Activated T-helper 2 cell treated with anti-CD3 and anti-CD28 coated beads, Interferon-gamma antibody, Interleukin-2, Interleukin-4, amounts not matched to agents 10 μg/mL and 5 μg/mL and 100 μg/mL, durations not matched to agents 14 hours and 24 hours and 36 hours (primary cell): ENCODE measurements around the gene TXLNG. TPM values are rescaled to one million over a fixed set of nuclear protein-coding genes. Genes with fewer than 3 reads are reported as not detected.

Source experiments
- DNase-seq: peaks from one replicate; pipeline ENCODE4 v3.0.0; 2021; ENCODE audit warnings: low spot score
- H3K27ac Mint-ChIP-seq: one replicate; pipeline ENCODE4 v1.8.0; 2021; ENCODE audit warnings: mixed read lengths
- H3K27me3 Mint-ChIP-seq: one replicate; pipeline ENCODE4 v1.8.0; 2021; ENCODE audit warnings: low read depth, mixed read lengths
- H3K36me3 Mint-ChIP-seq: one replicate; pipeline ENCODE4 v1.8.0; 2021; ENCODE audit warnings: low read depth, mixed read lengths
- H3K4me1 Mint-ChIP-seq: one replicate; pipeline ENCODE4 v1.8.0; 2021; ENCODE audit warnings: low read depth, mixed read lengths
- H3K4me3 Mint-ChIP-seq: one replicate; pipeline ENCODE4 v1.8.0; 2021; ENCODE audit warnings: low read depth, mild to moderate bottlenecking, moderate library complexity, mixed read lengths
- H3K9me3 Mint-ChIP-seq: one replicate; pipeline ENCODE4 v1.8.0; 2021; ENCODE audit warnings: mixed read lengths
- intact Hi-C: fragments of 100-400 bp; cut with micrococcal nuclease; formaldehyde crosslinking; loops from one replicate; pipeline ENCODE4 v1.15.1; 2023
- total RNA-seq: library from RNA; stranded (reverse); gene quantifications from 2 replicates; pipeline ENCODE4 v1.2.3, GENCODE V29; 2022

TXLNG gene
- total RNA-seq, 1 donor from 2014 or later: 21.4 TPM

DNA sequence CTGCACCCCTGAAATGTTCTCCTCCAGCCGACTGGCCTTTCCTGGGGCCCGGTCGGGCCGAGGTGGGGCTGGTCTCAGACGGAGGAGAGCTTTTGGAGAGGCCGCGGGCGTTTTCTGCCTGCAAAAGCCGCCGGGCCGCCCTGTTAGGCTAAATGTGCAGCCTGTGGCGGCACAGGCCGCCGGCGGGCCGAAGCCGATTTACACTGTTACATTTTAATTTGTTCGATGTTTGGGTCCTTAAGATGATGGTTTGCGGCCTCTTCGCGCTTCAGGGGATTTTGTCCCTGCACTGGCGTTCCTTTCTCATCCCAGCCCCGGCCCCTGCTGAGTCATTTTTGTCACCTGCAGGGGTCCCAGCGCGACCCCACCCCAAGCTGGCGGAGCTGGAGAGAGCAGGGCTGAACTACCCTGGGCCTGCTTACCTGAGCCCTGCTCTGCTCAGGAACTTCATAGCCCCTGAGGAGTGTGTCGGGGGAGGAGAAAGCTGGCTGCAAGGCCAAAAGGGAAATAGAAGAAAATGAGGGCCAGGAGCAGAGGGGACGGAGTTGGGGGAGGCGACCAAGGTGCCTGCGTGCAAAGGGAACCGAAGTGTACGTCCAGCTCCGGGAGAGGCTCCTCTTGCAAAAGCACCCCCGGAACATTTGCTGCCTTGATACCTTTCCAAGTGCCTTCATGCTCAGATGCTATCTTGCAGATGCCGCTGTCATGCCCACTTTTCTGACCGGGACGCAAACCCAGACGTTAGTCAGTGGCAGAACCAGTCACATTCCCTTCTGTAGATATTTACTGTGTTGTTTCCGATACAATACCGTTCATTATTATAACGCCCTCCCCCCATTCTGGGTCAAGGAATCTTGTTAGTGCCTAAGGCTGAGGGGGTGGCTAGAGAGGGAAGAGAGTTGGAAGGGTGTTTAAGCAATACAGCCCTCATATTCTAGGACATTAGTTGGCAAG is 84.9 kb downstream of the TXLNG start:
- Mint-ChIP-seq H3K4me3 (peak overlapping the region; percentile 71), H3K9me3 (no peaks in the 10 kb centered on the region), H3K36me3 (peaks cover 29% of the 10 kb centered on the region), H3K4me1 (peaks cover 16% of the 10 kb centered on the region), H3K27me3 (peaks cover 10% of the 10 kb centered on the region), H3K27ac (peak overlapping the region; percentile 70)
- DNase-seq: no peak
- intact Hi-C loops: loop anchor here (1.0 to 10.0 kb wide), 3 partner anchors 14 to 1196 kb away; partner anchors contain the start of gene TXLNG

DNA sequence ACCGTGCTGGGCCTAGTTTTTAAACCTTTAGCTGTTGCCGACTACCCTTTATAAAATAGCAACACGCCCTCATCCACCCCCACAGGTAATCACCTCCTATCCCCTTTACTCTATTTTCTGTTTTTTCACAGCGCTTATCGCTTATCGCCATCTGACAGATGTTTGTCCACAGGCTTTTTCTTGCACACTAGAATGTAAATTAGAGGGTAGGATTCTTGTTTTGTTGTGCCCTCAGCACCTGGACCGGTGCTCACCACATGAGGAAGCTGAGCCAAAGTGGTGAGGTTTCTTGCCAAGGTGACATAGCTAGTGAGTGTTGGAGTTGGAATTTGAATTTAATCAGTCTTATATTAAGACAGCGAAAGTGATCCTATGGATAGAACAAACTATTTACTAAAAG is 86.8 kb downstream of the TXLNG start:
- Mint-ChIP-seq H3K36me3 (peaks cover 15% of the 10 kb centered on the region), H3K9me3 (no peaks in the 10 kb centered on the region), H3K27me3 (peaks cover 18% of the 10 kb centered on the region), H3K4me1 (peaks cover 10% of the 10 kb centered on the region), H3K27ac (no peak overlapping the region), H3K4me3 (no peak overlapping the region)
- no peak for DNase-seq
- intact Hi-C loops: loop anchor here (10.0 kb wide), 1 partner anchor 1198 kb away; no protein-coding TSS in a partner anchor

DNA sequence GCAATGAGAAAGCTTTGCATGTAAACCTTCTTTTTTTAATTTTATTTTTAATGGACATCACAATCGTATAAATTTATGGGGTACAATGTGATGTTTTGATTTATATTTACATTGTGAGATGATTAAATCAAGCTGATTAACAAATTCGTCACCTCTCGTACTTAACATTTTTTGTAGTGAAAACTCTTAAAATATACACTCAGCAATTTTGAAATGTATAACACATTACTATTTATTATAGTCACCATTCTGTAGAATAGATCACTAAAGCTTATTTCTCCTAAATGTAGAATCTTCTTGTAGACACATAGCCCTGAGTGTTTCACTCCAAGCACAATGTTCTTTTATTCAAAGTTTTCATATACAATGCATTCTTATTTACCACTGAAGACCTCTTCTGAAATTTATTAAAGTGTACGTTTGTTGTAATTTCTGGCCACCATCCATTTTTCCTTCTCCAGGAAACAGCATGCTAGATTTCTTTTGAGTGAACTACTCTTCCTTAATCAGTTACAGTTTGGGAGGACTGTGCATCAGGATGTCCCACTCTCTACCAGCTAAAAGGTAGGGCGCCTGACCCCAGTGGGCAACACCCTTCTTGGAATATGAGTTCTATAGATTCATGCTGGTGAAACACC is 88.3 kb downstream of the TXLNG start:
- Mint-ChIP-seq H3K4me1 (peaks cover 2% of the 10 kb centered on the region), H3K27me3 (peaks cover 24% of the 10 kb centered on the region)
- intact Hi-C loops: loop anchor here (10.0 kb wide), 1 partner anchor 1200 kb away; no protein-coding TSS in a partner anchor

DNA sequence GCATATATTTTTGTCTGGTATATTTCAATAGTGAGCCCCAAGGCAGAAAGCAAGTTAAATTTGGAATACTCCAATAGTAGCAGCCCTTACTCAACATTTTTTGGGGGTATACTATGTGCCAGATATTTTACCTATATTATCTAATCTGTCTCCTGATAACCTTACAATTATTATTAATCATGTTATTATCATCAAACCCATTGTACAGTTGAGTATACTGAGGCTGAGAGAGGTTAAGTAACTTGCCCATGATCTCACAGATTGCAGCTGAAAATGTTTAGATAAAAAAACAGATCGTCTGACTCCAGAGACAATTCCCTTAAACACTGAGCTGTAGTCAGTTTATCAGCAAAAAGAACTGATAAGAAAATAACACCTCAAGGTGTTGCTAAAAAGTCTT is 90.4 kb downstream of the TXLNG start:
- H3K36me3 Mint-ChIP-seq: no peaks in the 10 kb centered on the region
- no peak for DNase-seq
- H3K27me3 Mint-ChIP-seq: peaks cover 27% of the 10 kb centered on the region
- intact Hi-C loops: loop anchor here (10.0 kb wide), 1 partner anchor 1202 kb away; no protein-coding TSS in a partner anchor
- H3K4me3 Mint-ChIP-seq: no peak overlapping the region
- H3K4me1 Mint-ChIP-seq: peaks cover 2% of the 10 kb centered on the region
- no peak overlapping the region for H3K27ac Mint-ChIP-seq
- H3K9me3 Mint-ChIP-seq: no peaks in the 10 kb centered on the region

More for the DNA sequence above, 88.3 kb downstream of the TXLNG start:
- no peak for DNase-seq
- Mint-ChIP-seq H3K36me3 (peaks cover 3% of the 10 kb centered on the region), H3K9me3 (no peaks in the 10 kb centered on the region), H3K4me3 (no peak overlapping the region), H3K27ac (no peak overlapping the region)

DNA sequence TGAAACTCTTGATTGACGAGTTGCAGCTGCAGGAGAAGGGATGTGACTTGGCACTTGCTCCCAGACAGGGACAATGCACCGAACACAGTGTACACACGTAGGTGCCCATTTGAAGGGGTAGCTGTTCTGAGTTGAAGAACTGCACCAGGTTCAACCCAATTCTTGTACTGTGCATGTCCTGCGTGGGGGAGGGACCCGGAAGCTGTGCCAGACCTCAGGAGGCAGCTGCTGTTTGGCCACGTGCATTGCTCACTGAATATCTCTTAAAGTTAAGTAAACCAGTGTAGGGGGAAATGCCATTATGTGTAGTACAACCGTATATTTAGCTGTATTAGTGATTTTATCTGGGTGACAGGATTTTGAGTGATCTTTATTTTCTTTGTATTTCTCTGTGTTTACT is 95.9 kb downstream of the TXLNG start:
- no peaks in the 10 kb centered on the region for H3K36me3 Mint-ChIP-seq
- peaks cover 8% of the 10 kb centered on the region for H3K4me1 Mint-ChIP-seq
- no peaks in the 10 kb centered on the region for H3K9me3 Mint-ChIP-seq
- no peak overlapping the region for H3K27ac Mint-ChIP-seq
- DNase-seq: no peak
- H3K27me3 Mint-ChIP-seq: peaks cover 14% of the 10 kb centered on the region
- intact Hi-C loops: no loop called here
- peak overlapping the region; percentile 49 for H3K4me3 Mint-ChIP-seq

DNA sequence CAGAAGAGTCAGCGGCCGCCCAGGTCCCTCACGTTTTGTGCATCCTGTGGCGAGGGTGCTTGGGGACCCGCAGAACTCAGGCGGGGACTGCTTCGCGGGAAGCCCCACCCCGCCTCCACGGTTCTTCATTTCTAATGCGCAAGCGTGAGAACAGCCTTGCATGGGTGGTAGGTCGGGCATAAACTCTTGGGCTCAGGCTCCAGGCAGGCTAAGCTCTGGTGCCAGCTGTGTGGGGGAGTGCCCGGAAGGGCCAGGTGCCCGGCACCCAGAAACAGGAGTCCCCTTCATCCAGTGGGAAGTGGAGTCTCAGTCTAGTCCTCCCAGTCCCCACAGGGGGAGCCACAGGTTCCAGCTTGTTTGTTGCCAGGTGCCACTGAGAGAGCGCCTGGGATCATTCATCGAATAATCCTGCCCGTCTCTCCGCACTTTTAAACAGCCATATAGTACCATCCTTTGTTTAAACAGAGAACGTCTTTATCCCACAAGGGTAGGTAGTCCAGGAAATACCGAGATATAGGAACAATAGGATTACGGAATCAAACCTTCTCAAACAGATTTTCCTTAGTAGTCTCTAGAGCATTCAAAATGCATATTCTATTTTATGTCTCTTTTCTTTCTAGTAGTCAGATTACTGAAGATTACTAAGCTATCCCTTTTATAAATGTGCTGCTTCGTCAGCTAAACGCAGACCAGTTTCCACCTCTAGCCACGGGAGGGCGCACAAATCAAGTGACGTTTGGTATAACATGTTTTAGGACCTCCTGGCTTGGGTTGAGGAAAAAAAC is 96.6 kb downstream of the TXLNG start:
- H3K4me3 Mint-ChIP-seq: peak overlapping the region; percentile 74
- intact Hi-C loops: loop anchor here (1.0 kb wide), 1 partner anchor 163 kb away; no protein-coding TSS in a partner anchor
- H3K27me3 Mint-ChIP-seq: peaks cover 10% of the 10 kb centered on the region
- no peak overlapping the region for H3K27ac Mint-ChIP-seq
- H3K9me3 Mint-ChIP-seq: no peaks in the 10 kb centered on the region
- DNase-seq: peak; percentile 46
- H3K4me1 Mint-ChIP-seq: peaks cover 8% of the 10 kb centered on the region
- H3K36me3 Mint-ChIP-seq: no peaks in the 10 kb centered on the region

DNA sequence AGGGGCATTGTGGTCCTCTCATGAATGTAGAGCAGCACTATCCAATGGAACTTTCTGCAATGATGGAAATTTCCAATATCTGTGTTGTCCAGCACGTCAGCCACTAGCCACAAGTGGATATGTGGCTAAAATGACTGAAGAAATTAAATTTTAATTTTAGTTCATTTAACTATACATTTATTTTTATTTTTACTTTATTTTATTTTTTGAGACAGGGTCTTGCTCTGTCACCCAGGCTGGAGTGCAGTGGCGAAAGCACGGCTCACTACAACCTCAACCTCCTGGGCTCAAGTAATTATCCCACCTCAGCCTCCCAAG is 97.2 kb downstream of the TXLNG start:
- Mint-ChIP-seq H3K4me1 (peaks cover 8% of the 10 kb centered on the region), H3K9me3 (no peaks in the 10 kb centered on the region), H3K36me3 (no peaks in the 10 kb centered on the region), H3K27ac (no peak overlapping the region), H3K4me3 (no peak overlapping the region), H3K27me3 (peaks cover 12% of the 10 kb centered on the region)
- no peak for DNase-seq
- intact Hi-C loops: loop anchor here (1.0 kb wide), 1 partner anchor 163 kb away; no protein-coding TSS in a partner anchor

DNA sequence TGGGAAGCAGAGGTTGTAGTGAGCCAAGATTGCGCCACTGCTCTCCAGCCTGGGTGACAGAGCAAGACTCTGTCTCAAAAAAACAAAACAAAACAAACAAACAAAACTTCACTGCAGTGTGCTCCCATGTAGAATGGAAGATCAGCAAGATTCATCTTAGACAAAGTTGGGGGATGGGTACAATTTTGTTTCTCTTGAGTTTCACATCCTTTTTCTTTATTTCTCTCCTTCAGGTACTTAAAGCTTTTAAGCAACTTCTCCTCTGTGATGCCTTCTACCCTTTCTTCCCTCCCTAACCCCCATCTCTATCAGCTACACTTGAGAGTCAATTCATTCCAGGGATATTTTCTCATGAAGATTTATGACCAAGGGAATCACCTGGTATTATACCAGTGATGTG is 99.4 kb downstream of the TXLNG start:
- Mint-ChIP-seq H3K4me1 (peaks cover 14% of the 10 kb centered on the region), H3K27me3 (peaks cover 6% of the 10 kb centered on the region), H3K4me3 (no peak overlapping the region), H3K27ac (no peak overlapping the region), H3K9me3 (no peaks in the 10 kb centered on the region), H3K36me3 (no peaks in the 10 kb centered on the region)
- intact Hi-C loops: no loop called here
- DNase-seq: no peak

DNA sequence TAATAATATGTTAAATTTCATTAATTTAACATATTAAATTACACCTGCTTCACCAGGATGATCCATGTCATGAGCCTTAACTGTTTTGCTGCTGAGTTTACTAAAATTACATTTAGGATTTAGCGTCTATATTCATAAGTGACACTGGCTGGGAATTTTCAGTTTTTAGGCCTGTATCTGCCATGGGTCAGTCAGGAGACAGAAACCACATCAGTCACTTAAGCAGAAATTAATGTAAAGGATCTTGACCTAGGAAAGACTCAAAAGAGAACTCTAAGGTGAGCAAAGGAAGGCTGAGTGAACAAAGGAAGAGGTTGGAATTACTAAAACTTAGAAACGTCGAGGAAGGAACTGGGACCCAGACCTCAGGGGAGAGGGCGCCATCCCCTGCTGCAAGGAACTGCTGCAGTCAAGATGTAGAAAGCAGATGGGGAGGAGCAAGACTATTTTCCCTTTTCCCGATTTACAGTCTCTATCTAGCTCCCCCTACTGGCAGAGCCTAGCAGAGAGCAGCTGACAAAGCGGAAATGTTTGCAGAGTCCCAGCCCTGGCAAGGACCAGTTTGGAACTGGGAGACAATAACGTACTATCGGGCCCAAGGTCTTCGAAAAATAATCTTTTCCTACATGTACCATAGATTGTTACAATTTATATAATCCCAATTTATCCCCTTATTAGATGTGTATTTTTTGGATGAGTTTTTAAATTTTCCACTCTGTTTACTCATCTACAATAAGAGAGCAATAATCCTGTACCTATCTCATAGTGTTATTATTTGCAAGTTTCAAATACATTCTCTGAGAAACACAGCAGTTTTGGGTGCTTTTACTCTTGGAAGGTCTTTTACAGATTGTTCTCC is 106.5 kb downstream of the TXLNG start:
- peaks cover 12% of the 10 kb centered on the region for H3K4me1 Mint-ChIP-seq
- intact Hi-C loops: loop anchor here (2.0 kb wide), 1 partner anchor 66 kb away; no protein-coding TSS in a partner anchor
- no peak overlapping the region for H3K4me3 Mint-ChIP-seq
- H3K9me3 Mint-ChIP-seq: no peaks in the 10 kb centered on the region
- peak; percentile 28 for DNase-seq
- peaks cover 8% of the 10 kb centered on the region for H3K27me3 Mint-ChIP-seq
- no peaks in the 10 kb centered on the region for H3K36me3 Mint-ChIP-seq
- H3K27ac Mint-ChIP-seq: no peak overlapping the region
